NCI-H748 (cell line): ENCODE measurements around the gene CDK6.

Experiments used
- DNase-seq: peaks from one replicate; lab custom pipeline; 2025; ENCODE audit not compliant: unreplicated experiment; lab: John Stamatoyannopoulos, UW

Gene CDK6

DNA sequence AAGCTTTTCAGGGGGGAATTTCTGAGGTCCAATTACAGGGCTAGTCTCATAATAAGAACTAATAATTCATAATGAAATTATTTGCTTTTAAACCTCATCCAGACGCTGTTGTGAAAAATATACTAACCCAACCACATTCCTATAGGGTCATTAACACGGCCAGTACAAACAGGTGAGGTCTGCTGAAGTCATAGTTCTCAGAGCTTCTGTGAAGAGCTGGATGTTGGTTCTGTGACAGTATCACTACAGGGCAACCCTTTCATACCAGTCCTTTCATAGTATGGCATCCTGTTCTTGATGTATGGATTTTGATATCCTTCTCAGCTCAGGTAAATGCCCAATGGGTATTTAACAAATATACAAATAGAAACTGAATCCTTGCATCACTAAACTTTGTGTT, 183.8 kb downstream of the CDK6 start:
- no peak for DNase-seq

DNA sequence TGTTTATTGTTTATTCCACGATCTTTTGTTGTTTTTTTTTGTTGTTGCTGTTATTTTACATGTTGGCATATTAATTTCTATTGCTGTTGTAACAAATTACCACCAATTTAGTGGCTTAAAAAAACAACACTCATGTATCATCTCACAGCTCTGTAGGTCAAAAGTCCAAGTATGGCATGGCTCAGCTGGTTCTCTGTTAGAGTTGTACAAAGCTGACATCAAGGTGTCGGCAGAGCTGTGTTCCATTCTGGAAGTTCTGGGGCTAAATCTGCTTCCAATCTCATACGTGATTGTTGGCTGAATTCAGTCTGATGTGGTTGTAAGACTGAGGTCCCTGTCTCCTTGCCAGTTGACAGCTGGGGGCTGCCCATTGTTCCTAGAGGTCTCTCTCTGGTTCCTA, 186.0 kb downstream of the CDK6 start:
- no peak for DNase-seq

DNA sequence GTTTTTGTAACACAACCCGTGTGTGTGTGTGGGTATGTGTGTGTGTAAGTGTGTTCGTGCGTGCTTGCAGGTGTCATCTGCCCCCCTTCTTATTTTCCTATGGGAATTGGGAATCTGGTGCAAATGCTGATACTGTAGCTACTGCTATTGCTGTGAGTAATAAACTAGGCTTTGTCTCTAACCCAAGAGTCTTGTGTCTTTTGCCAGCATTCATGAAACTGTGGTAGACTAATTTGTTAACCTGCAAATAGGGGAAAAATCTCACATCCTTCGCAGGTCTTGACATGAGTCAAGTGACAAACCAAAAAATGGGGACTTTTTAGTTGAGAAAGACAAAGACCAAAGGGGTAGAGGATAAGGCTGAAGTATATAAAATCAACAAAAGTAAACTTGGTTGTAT, 188.3 kb downstream of the CDK6 start:
- DNase-seq: no peak

DNA sequence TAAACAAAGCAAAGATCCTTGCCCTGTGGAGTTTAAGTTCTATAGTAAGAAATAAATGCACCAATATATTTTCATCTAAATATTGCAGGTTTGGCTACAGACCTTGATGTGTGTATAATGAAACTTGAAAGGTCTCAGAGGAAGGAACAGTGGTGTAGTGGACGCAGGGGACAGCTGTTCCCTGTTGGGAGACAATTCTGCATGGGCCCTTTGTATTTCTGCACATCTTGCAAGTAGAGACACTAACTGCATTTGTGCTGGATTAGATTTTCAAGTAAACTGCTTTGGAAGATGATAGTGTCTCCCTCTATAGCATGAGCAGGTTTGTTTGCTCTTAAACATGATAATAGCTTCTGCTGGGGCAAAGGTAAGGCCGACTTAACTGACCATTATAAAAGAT, 188.7 kb downstream of the CDK6 start:
- DNase-seq: no peak

DNA sequence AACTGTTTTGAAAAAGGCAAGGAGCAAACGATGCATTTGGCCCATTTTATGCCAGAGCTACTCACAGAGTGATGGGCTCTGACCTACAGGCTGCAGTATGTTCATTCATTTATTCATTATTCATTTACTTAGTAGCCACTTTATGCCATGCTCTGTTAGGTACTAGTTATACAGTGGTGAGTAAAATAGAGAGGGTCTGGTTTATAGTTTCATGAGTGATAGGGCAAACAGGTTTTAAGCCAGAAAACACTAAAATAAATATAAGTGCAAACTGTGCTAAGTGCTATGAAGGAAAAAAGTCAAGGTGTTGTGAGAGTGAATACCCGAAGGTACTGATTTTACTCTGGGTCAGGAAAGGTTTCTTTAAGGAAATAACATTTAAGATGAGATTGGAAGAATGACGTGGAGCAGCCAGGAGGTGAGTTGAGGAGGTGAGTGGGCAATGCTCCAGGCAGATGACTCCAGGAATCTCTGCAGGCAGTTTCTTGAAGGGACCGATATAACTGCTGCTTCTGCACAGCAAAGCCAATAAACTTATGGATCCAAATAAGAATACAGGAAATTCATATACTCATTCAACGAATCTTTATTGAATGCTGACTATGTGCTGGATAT, 189.3 kb downstream of the CDK6 start:
- DNase-seq: no peak

DNA sequence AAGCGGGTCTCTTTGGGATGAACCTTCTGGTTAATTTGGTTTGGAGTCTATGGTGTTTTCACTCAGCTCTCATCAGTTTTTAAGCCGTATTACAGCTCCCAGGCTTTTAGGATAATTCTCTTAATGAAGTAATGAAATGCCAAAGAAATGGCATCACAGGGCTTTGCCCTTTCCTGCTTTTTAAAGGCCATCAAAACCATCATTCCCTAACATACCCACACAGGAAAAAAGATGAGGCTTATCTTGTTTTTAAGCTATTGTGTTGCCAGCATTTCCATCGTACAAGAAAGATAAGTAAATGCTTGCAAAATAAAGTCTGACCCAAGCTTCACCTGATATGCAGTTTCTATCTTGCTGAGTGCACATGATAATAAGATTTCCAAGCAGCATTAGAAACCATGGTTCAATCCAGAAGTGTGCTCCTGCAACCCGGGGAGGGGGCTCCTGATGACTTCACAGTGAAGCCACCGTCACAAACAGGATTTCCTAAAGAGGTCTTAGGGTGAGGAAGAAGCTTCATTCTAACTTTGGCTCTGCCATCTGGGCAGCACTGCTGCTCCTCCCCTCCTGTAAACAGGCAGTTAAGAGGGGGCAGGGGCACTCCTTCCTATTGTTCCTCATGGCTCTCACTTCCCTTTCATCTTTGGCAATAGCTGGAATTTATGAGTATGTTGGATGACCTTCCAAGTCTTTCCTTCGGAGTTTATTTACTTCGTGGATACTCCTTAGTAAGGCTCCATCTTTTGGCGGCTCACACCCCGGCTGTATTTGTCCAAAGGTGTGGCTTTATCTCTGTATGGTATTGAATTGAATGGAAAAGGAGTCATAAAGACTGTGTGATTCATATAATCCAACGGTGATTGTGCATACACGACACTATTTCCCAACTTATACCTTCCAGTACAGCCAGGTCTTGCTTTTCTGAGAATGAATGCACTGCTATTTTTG, 191.0 kb downstream of the CDK6 start:
- DNase-seq: peak; percentile 55

DNA sequence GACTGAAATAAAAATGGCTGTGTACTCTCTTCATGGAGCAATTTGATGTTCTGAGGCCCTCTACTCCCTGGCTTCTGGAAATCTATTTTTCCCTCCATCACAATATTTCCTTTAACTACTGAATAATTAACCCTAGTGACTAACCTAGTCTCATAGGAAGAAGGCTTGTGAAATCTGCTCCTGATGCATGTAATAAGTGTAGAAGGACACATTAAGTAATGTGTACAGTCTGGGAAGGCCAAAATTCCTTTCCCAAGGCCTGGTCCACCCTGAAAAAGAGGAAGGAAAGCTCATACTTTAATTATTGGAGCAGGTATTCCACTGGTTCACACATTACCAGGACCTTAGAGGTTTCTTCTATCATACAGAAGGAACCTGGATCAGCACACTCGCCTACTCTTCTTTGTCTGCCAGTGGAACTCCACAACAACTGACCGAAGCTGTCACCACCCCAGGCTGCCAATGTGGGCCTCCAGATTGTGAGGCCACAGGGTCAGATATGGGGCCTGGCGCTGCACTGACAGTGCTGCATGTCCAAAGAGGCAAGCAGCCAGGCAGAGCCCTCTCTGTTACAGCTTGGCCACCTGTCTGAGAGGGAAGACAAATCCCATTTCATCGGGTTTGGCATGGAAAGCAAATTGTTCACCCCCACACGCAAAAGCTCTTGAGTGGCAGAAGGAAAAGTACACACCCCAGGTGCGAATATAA, 191.8 kb downstream of the CDK6 start:
- DNase-seq: no peak

DNA sequence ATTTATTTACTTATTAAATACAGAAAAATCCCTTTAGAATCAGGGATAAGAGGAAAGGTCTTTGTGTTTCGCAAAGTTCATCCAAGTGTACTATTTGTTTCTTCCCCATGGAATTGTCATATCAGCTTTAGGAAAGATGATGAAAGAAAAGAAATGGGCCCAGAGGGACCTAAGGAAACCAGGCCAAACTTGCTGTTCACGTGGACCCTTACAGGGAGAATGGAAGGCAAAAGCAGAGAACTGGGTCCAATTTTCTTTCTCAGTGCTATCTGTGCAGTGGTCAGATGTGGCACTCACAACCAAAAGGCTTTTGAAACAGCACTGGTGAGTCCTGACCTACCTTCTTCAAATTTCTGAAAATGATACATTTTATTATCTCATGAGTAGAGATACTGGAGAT, 192.6 kb downstream of the CDK6 start:
- DNase-seq: no peak

DNA sequence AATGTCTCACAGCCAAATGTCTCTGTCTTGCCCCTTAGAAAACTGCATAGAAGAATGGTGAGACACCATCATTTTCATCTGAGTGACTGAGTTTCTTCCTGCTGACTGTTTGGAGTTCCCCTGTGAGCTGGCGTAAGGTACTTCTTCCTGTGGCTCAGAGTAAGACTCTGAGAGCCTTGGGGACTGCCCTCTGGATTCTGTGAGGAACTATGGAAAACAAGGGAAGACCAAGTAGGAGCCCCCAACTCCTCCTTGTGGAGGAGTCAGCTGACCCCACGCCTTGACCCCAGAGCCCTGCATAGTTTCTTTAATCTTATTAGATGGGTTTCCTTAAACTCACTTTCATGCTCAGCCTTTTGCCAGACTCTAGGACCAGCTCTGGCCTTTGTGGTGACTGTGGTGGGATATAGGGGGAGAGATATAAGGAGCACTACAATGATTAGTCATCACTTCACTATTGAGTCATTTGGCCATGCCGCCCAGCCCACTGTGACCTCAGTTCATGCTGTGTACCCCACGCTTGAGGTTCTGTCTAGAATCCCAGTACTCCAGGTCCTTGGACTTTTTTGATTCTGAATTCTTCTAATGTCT, 194.4 kb downstream of the CDK6 start:
- DNase-seq: no peak

DNA sequence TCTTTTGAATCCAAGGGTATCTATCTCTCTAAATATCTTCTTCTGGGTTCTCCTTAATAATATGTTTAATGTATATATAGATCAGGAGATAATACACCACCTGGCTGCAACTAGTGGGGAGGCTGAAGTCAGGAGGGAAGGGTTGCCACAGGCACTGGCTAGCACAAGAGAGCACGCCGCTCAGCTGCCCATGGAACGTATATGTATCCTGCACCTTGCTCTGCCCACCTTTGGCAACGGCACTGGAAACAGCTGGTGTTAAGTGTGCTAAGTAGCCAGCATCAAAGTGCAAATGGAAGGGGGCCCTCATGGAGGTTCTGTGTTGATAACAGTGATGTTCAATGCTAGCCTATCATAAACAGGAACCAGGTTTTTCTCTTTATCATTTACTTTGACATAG, 196.4 kb downstream of the CDK6 start:
- DNase-seq: peak; percentile 9

DNA sequence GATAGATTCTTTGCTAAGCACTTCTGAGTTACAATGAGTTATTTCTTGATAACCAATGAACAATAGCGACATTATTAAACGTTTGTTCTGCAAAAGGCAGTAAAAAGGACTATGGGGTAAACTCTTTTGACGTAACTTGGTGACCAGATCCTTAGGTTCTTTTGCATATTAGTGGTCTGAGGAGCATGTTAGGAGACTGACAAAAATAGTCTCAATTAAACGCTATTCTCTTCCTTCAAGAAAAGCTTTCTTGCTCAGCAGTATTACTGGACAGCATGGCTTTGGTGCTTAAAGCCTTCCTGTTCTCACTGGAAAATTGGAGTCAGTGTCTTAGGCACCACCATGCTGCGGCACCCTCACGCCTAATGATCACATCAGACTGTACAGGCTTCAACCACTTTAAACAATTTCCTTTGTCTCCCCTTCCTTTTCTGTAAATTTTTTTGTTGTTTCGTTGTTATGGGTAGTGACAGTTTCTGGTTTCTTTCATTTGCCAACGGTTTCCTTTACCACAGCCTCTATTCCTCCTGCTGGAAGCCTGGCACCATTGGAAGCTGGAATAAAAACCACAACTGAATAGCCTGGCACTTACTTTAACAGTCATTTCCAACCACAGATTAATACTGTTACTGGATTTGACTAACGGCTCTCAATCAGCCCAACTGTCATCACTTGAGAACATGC, 197.0 kb downstream of the CDK6 start:
- DNase-seq: no peak

DNA sequence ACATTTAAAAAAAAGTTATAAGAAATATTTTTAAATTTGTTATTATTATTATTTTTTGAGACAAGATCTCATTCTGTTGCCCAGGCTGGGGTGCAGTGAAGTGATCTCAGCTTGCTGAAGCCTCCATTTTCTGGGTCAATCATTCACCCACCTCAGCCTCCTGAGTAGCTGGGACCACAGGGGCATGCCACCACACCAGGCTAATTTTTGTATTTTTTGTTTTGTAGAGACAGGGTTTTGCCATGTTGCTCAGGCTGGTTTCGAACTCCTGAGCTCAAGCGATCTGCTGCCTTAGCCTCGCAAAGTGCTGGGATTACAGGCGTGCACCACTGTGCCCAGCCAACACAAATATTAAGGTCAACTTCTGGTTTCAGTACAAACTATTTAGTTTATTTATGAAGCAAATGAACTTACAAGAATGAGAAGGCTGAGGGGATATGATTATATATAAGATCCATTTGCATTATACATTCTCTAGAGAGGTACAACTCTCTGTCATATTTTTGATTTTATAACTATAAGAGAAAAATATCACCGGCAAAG, 200.3 kb downstream of the CDK6 start:
- no peak for DNase-seq

DNA sequence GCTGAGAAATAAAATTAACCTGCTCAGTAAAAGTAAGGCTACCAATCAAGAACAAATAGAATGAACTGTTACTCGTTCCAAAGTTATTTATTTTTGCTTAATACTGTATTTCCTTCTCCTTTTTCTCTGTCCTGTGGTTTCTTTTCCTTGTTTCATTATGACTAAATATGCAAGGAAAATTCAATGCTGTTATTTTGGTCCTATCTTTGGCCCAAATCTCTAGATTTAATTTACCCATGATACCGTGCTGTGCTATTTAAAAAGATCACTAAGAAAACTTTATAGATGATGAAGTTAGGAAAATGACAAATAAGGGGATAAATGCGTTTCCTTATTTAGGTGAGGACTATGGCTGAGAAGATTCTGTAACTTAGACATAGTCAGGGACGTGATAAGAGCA, 200.8 kb downstream of the CDK6 start:
- DNase-seq: no peak

DNA sequence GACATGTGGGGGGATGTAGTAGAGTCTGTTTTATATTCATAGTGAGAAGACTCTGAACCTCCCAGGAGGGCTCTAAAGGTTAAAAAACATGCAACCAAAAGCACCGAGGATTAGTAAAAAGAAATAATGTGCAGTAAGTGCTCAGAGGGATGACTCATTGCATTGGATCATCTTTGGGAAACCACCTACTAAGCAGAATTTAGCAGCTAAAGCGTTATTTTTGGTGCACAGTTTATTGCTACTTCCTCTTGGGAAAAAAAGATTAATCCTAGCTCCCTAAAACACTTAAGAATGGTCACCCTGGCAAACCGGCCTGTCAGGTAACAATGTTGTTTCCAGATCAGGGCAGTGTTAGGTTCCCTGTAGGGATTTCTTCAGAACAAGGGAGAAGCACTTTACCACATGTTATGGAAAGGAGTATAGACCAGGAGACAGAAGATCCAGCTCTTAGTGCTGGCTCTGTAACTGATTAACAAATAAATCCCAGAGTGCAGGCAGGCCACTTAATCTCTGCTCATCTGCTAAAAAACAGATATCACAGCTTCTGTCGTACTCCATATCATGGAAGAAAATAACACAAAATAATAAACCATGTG, 201.4 kb downstream of the CDK6 start:
- DNase-seq: no peak

DNA sequence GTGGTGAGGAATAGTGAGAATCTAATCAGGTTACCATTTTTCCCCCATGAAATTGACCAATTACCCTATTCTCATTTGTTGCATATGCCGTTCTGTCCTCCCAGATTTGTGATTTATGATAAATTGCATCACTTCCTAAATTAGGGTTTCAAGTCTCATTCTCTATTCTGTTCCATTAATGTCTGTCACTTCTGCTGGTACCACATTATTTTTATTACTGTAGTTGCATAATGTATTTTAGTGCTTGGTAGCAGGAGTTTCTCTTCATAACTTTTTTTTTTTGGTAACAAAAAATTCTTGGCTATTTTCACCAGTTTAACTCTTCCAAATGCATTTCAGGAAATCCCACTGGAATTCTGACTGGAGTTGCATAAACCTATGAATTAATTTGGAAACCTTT, 202.2 kb downstream of the CDK6 start:
- no peak for DNase-seq

DNA sequence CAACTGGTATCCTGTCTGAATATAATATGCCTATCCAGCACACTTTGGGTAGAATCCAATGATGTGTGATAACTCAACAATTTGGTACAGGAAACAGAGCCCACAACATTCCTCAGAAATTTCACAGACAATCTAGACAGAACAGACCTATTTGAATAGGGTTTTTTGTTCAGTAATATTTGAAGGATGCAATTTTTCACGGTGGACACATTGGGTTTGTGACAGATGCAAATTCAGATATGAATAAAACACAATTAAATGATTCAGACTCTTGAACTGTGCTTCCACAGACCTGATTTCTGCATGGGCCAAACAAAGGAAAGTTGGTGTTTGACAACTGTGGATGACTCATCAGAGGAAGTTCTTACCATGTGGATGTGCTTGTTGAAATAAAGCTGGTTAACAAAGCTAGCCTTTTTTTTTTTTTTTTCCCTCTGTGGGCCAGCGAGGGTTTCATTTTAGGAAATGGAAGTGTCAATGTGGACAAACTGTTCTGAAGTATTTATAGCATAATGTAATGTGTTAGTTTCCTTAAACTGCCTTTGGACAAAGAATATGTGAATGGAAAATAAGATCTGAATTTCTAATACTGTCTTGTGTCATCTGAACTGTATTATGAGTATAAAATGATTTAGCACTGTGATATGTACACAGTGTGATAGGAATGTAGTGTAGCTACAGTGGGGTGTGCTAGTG, 203.0 kb downstream of the CDK6 start:
- DNase-seq: no peak

DNA sequence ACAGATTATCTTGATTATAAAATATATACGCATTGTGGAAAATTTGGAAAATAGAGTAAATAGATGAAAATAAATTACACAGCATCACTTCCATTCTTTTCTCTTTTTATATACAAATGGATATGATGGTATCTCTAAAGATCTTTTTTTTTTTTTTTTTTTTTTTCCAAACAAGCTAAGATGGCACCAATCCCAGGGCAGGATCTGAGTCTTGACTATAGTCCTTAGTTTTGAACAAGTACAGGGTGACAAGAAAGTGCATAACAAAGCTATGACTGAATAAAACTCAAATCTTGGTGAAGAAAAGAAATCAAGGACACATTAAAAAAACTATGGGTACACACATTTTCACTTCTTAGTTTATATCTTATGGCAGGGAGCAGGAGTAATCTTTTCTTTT, 203.6 kb downstream of the CDK6 start:
- DNase-seq: no peak

DNA sequence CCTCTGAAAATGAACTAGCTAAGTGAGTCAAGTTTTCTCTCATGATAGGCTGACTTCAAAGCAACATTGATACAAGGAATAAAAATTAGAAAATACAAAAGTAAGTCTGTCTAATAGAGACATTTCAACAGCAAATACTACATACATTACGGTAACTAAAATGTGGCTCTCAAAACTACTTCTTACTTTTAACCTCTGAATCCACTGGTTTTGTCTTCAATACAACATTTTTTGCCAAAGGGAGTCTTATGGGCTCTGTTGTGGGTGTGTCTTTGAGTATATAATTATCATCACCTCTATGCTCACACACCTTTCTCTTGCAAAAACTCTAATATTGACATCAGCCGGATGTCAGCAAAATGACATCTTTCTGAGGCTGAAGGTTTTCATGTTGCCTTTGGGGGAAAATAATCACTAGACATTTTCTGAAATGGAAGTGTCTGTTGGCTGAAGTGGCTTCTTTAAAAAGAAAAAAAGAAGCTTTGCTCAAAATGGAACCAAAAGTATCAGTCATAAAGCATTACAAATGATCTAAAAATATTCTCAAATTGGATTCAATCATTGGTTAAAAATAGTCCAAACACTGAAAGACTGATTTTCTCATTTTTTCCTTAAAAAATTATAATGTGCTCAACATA, 204.4 kb downstream of the CDK6 start:
- DNase-seq: no peak
